ENCODE measurements around the gene SLC8B1. TPM values are rescaled to one million over a fixed set of nuclear protein-coding genes. Genes with fewer than 3 reads are reported as not detected.

The SLC8B1 gene
- polyA plus RNA-seq, 2 of the 4 experiments (the other 2 are of a cell fraction), result 11.0 to 11.3 TPM

DNA sequence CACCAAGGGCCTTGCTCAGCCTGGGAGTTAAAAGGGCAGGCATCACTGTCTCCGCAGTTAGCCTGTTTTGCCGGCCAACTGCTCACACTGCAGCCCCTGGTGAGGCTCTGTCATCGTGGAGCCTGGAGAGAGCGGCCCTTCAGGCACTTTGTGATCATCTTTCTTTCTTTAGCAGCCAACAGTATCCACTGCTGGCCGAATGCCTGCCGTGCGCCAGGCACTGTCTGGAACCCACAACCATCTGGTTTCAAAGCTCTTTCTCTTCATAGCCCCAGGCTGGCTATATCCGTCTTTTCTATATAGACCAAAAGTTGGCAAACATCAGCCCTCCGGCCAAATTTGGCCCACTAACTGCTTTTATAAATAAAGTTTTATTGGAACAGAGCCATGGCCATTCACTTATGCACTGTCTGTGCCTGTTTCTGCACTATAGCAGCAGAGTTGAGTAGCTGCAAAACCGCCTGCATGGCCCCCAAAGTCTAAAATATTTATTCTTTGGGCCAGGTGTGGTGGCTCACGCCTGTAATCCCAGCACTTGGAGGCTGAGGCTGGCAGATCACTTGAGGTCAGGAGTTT, 29.5 kb downstream of the SLC8B1 start:
- 88% methylated on average over 11 of the region's 11 CpGs for WGBS (ENCODE audit: missing lambda C conversion rate)
- ChIA-PET CTCF (interaction anchor here (0.6 kb wide), 1 partner anchor 157 kb away, joined by 4 read pairs; no protein-coding TSS in a partner anchor), POLR2A (no interaction called here)
- ATAC-seq, result no peak
- no peak for DNase-seq (ENCODE audit: low read depth in 1 of 2, low spot score in 1 of 2)
- H3K27ac ChIP-seq, result no peak overlapping the region
- H3K4me1 ChIP-seq, result peaks cover 2% of the 10 kb centered on the region; the same call in 2 of the 3 replicates
- H3K9me3 ChIP-seq, result no peaks in the 10 kb centered on the region
- TF ChIP-seq EP300 (IDR thresholded peaks at IDR 0.05) (no peak), NFE2L2 (conservative IDR thresholded peaks at IDR 0.05; ENCODE audit: low read length) (no peak), MAZ (IDR thresholded peaks at IDR 0.05; ENCODE audit: borderline replicate concordance, low read depth, low read length) (no peak), NR3C1 (IDR thresholded peaks at IDR 0.05) (no peak), RNF2 (IDR thresholded peaks at IDR 0.05; ENCODE audit: borderline replicate concordance, low read depth) (no peak)
- no peak overlapping the region for H3K4me2 ChIP-seq
- H3K4me3 ChIP-seq, result no peak overlapping the region
- no peak for FAIRE-seq

DNA sequence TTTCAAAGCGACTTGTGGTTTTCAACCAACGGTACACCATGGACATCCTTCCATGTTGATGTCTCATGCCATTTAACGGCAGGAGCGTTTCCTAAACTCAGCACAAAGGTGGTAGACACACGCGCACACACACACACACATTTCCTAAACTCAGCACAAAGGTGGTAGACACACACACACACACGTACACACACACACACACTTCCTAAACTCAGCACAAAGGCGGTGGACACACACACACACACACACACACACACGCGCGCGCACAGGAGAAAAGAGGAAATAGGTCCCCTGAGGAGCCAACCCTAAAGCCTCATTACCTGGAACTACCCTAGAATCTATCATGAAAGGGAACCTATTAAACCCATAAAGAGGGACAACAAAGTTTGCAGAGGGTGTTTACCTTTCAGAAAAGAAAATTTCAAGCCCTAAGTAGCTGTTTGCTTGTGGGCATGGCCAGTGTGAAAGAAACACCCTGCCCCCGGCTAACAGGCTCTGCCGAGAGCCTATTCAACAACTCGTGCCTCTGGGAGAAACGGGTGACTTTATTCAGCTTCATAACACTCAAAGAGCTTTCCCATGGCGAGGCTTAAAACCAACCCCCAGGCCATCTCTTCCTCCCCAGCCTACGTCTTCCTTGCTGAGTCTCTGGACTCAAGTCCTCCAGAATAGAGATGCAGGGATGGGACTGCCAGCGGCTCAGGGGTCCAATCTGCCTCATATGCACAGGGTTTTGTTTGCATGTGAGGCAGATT, 31.8 kb downstream of the SLC8B1 start:
- TF ChIP-seq ZNF302 (CRISPR knock-in tag; IDR thresholded peaks at IDR 0.05) (no peak), ESRRA (IDR thresholded peaks at IDR 0.05; ENCODE audit: borderline replicate concordance, low read length) (no peak), HOXA7 (CRISPR knock-in tag; IDR thresholded peaks at IDR 0.05) (no peak), MAFK (IDR thresholded peaks at IDR 0.05; ENCODE audit: partially characterized antibody) (no peak), GATA3 (IDR thresholded peaks at IDR 0.05; ENCODE audit: borderline replicate concordance) (no peak), CEBPB (IDR thresholded peaks at IDR 0.05) (no peak), ZFP36 (IDR thresholded peaks at IDR 0.05; ENCODE audit: borderline replicate concordance, partially characterized antibody) (no peak), SMC3 (IDR thresholded peaks at IDR 0.05) (no peak), EP300 (IDR thresholded peaks at IDR 0.05) (no peak), PHF8 (IDR thresholded peaks at IDR 0.05; ENCODE audit: borderline replicate concordance, low read depth) (no peak)
- ATAC-seq, result no peak
- H3K4me3 ChIP-seq, result no peak overlapping the region
- ChIA-PET POLR2A (no interaction called here), CTCF (no interaction called here)
- WGBS (ENCODE audit: missing lambda C conversion rate), result 88% methylated on average over 19 of the region's 19 CpGs
- no peak for DNase-seq (ENCODE audit: low read depth in 1 of 2, low spot score in 1 of 2)
- H3K4me2 ChIP-seq, result no peak overlapping the region
- no peaks in the 10 kb centered on the region for H3K9me3 ChIP-seq
- H3K4me1 ChIP-seq, result peaks cover 21% of the 10 kb centered on the region
- no peak overlapping the region for H3K27ac ChIP-seq
- FAIRE-seq, result no peak

DNA sequence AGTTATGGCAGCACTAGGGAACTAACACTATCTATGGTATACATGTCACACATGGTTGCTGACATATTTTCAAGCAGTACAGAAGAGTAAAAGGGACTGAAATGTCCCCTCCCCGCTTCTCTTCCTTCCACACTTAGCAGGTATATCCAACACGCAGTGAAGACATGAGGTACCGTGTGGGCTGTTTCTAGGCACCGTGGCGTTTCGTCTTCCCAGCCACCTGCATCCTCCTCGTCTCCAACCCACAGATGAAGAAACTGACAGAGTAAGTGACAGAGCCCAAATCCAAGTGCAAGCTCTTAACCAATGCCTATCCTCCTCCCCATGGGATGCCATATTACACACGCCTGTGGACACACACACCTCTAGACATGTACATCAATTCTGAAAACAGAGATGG, 32.4 kb downstream of the SLC8B1 start:
- FAIRE-seq (no peak), ATAC-seq (no peak), DNase-seq (ENCODE audit: low read depth in 1 of 2, low spot score in 1 of 2) (no peak)
- 95% methylated on average over 8 of the region's 8 CpGs for WGBS (ENCODE audit: missing lambda C conversion rate)
- CTCF ChIA-PET, result interaction anchor here (2.0 kb wide), 1 partner anchor 9 kb away, joined by 12 read pairs; no protein-coding TSS in a partner anchor
- Histone ChIP-seq H3K4me2 (no peak overlapping the region), H3K27ac (no peak overlapping the region), H3K4me1 (peaks cover 21% of the 10 kb centered on the region), H3K9me3 (no peaks in the 10 kb centered on the region), H3K4me3 (no peak overlapping the region)
- TF ChIP-seq JUNB (IDR thresholded peaks at IDR 0.05) (no peak), MYC (IDR thresholded peaks at IDR 0.05; ENCODE audit: borderline replicate concordance, low read length) (no peak), PHF8 (IDR thresholded peaks at IDR 0.05; ENCODE audit: borderline replicate concordance, low read depth) (no peak), SREBF2 (IDR thresholded peaks at IDR 0.05) (no peak), ZFP36 (IDR thresholded peaks at IDR 0.05; ENCODE audit: borderline replicate concordance, partially characterized antibody) (no peak), HOXB13 (CRISPR knock-in tag; IDR thresholded peaks at IDR 0.05; ENCODE audit: low read depth) (no peak), ZNF302 (CRISPR knock-in tag; IDR thresholded peaks at IDR 0.05) (no peak), RCOR1 (IDR thresholded peaks at IDR 0.05; ENCODE audit: low read depth, low read length) (no peak), FOSL2 (IDR thresholded peaks at IDR 0.05) (no peak), FOSL2 (CRISPR knock-in tag; IDR thresholded peaks at IDR 0.05) (no peak), FOSB (CRISPR knock-in tag; IDR thresholded peaks at IDR 0.05) (no peak), RARB (CRISPR knock-in tag; IDR thresholded peaks at IDR 0.05) (no peak), ZC3H11A (IDR thresholded peaks at IDR 0.05) (no peak), NFE2L2 (conservative IDR thresholded peaks at IDR 0.05; ENCODE audit: low read length) (no peak)
- POLR2A ChIA-PET, result no interaction called here
